ENCODE data around the gene CRYBG2.

CRYBG2 gene

DNA sequence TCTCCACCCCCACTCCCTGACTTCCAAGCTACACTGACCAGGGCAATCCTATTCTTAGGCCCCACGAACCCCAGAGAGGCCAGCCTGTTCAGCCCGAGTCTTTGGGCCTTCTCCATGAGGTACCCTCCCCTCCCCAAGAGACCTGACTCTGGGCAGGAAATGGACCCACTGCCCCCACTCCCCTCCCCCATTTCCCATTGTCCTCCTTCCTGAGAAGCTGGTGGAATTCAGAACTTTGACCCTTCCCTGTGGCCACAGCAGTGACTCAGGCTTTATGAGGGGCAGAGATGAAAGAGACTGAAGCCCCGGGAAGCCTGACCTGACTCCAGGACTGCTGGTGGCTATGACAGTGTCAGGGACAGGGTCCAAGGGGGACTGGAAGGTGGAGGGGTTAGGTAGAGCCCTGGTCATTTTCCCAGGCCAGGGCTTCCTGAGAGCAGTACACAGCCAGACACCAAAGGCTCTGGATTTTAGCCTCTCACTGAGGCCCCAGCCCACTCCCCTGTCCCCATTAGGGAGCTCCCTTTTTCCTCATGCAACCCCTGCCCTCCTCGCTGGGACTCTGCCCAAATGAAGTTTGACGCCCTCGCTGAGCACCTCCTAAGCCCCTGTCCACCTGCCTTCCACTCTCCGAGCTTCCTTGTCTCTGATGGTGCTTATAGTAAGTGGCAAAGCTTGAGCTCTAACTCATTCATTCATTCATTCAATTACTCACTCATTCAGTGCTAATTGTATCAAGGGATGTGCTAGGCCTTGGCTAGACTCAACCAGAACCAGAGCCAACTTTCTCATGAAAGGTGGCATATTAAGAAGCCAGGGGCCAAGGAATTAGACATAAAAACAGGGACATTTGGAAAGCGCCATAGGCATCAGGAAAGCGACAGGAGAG lies 3.0 kb downstream of the CRYBG2 start:
- H3K27me3 ChIP-seq (replicated peaks; ENCODE audit: insufficient read depth, low read length) = no peaks in the 10 kb centered on the region
- H3K9me3 ChIP-seq (replicated peaks; ENCODE audit: insufficient read depth, low read length) = no peaks in the 10 kb centered on the region
- no peaks in the 10 kb centered on the region for H4K20me1 ChIP-seq (ENCODE audit: insufficient read depth, low read length)
- no peak overlapping the region for H3K4me3 ChIP-seq (ENCODE audit: low read length)
- H3F3A ChIP-seq (ENCODE audit: insufficient read depth, low read length) = no peaks in the 10 kb centered on the region
- no peak overlapping the region for H3K9ac ChIP-seq (ENCODE audit: low read length)
- no peak overlapping the region for H3K27ac ChIP-seq (ENCODE audit: low read length)
- H3K36me3 ChIP-seq (replicated peaks; ENCODE audit: insufficient read depth, low read length) = no peaks in the 10 kb centered on the region
- no peak overlapping the region for H3K4me2 ChIP-seq (ENCODE audit: low read depth, low read length)
- no peaks in the 10 kb centered on the region for H3K9me2 ChIP-seq (replicated peaks; ENCODE audit: insufficient read depth, low read length)
- no peak for DNase-seq
- no peak overlapping the region for H2AFZ ChIP-seq (ENCODE audit: low read length)
- TF ChIP-seq EZH2phosphoT487 (IDR thresholded peaks at IDR 0.05; ENCODE audit: low read length) (no peak), EZH2 (optimal IDR thresholded peaks at IDR 0.05; ENCODE audit: low read depth, low read length) (no peak)
- TF ChIP-seq, protein P1, sequence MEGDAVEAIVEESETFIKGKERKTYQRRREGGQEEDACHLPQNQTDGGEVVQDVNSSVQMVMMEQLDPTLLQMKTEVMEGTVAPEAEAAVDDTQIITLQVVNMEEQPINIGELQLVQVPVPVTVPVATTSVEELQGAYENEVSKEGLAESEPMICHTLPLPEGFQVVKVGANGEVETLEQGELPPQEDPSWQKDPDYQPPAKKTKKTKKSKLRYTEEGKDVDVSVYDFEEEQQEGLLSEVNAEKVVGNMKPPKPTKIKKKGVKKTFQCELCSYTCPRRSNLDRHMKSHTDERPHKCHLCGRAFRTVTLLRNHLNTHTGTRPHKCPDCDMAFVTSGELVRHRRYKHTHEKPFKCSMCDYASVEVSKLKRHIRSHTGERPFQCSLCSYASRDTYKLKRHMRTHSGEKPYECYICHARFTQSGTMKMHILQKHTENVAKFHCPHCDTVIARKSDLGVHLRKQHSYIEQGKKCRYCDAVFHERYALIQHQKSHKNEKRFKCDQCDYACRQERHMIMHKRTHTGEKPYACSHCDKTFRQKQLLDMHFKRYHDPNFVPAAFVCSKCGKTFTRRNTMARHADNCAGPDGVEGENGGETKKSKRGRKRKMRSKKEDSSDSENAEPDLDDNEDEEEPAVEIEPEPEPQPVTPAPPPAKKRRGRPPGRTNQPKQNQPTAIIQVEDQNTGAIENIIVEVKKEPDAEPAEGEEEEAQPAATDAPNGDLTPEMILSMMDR (IDR thresholded peaks at IDR 0.05; ENCODE audit: low read length) = no peak
- H3K79me2 ChIP-seq (ENCODE audit: low read length) = no peaks in the 10 kb centered on the region
- no peaks in the 10 kb centered on the region for H3K4me1 ChIP-seq (ENCODE audit: low read length)

DNA sequence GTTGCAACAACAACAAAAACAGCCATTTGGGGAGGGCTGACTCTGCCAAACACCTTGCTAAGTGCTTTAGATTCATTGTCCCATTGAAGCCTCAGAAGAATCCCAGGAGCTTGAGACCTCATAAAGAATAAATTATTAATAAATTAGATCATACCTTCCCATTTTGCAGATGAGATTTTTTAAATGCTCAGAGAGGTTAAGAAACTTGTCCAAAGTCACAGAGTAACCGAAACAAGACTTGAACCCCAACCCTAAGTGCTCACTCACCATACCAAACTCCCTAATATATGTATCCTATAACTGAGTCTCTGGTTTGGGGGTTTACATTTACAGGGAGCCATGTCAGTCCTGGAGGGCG lies 3.6 kb downstream of the CRYBG2 start:
- DNase-seq = no peak
- H2AFZ ChIP-seq (ENCODE audit: low read length) = no peak overlapping the region
- H3K9me2 ChIP-seq (replicated peaks; ENCODE audit: insufficient read depth, low read length) = no peaks in the 10 kb centered on the region
- no peak overlapping the region for H3K4me3 ChIP-seq (ENCODE audit: low read length)
- no peak overlapping the region for H3K27ac ChIP-seq (ENCODE audit: low read length)
- H3K27me3 ChIP-seq (replicated peaks; ENCODE audit: insufficient read depth, low read length) = no peaks in the 10 kb centered on the region
- H3K9me3 ChIP-seq (replicated peaks; ENCODE audit: insufficient read depth, low read length) = no peaks in the 10 kb centered on the region
- H3K4me2 ChIP-seq (ENCODE audit: low read depth, low read length) = no peak overlapping the region
- TF ChIP-seq, protein P1 (IDR thresholded peaks at IDR 0.05; ENCODE audit: low read length) = no peak
- TF ChIP-seq EZH2phosphoT487 (IDR thresholded peaks at IDR 0.05; ENCODE audit: low read length) (no peak), EZH2 (optimal IDR thresholded peaks at IDR 0.05; ENCODE audit: low read depth, low read length) (no peak)
- H3K4me1 ChIP-seq (ENCODE audit: low read length) = no peaks in the 10 kb centered on the region
- no peaks in the 10 kb centered on the region for H3K36me3 ChIP-seq (replicated peaks; ENCODE audit: insufficient read depth, low read length)
- no peaks in the 10 kb centered on the region for H3F3A ChIP-seq (ENCODE audit: insufficient read depth, low read length)
- no peaks in the 10 kb centered on the region for H3K79me2 ChIP-seq (ENCODE audit: low read length)
- H4K20me1 ChIP-seq (ENCODE audit: insufficient read depth, low read length) = no peaks in the 10 kb centered on the region
- no peak overlapping the region for H3K9ac ChIP-seq (ENCODE audit: low read length)

DNA sequence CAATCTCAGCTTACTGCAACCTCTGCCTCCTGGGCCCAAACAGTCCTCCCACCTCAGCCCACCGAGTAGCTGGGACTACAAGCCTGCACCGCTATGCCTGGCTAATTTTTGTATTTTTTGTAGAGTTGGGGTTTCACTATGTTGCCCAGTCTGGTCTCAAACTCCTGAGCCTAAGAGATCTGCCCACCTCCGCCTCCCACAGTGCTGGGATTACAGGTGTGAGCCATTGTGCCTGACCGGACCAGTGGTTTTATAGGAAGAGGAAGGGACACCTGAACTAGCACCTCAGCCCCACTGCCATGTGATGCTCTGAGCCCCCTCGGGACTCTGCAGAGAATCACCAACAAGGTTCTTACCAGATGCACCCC lies 4.1 kb downstream of the CRYBG2 start:
- Histone ChIP-seq H3F3A (ENCODE audit: insufficient read depth, low read length) (no peaks in the 10 kb centered on the region), H4K20me1 (ENCODE audit: insufficient read depth, low read length) (no peaks in the 10 kb centered on the region), H3K79me2 (ENCODE audit: low read length) (no peaks in the 10 kb centered on the region), H3K27me3 (replicated peaks; ENCODE audit: insufficient read depth, low read length) (no peaks in the 10 kb centered on the region), H3K36me3 (replicated peaks; ENCODE audit: insufficient read depth, low read length) (no peaks in the 10 kb centered on the region), H2AFZ (ENCODE audit: low read length) (no peak overlapping the region), H3K9ac (ENCODE audit: low read length) (no peak overlapping the region), H3K9me2 (replicated peaks; ENCODE audit: insufficient read depth, low read length) (no peaks in the 10 kb centered on the region), H3K4me3 (ENCODE audit: low read length) (no peak overlapping the region), H3K27ac (ENCODE audit: low read length) (no peak overlapping the region), H3K9me3 (replicated peaks; ENCODE audit: insufficient read depth, low read length) (no peaks in the 10 kb centered on the region), H3K4me1 (ENCODE audit: low read length) (no peaks in the 10 kb centered on the region), H3K4me2 (ENCODE audit: low read depth, low read length) (no peak overlapping the region)
- DNase-seq = no peak
- TF ChIP-seq EZH2 (optimal IDR thresholded peaks at IDR 0.05; ENCODE audit: low read depth, low read length) (no peak), EZH2phosphoT487 (IDR thresholded peaks at IDR 0.05; ENCODE audit: low read length) (no peak)
- TF ChIP-seq, protein P1 (IDR thresholded peaks at IDR 0.05; ENCODE audit: low read length) = no peak
